H1 (cell line): ENCODE data around the gene CERCAM.

ENCODE experiments used
- BCL11A ChIP-seq, 2 experiments: IDR thresholded peaks; one replicate each; pipeline ENCODE4 v1.6.1; 2011; ENCODE audit warnings: low read depth in 2 of 2, low read length in 2 of 2, mild to moderate bottlenecking in 2 of 2
- BRCA1 ChIP-seq: IDR thresholded peaks from 2 replicates; pipeline ENCODE4 v1.6.1; 2012; ENCODE audit warnings: low read depth, low read length, improper control_type of control experiment
- CBX8 ChIP-seq: fragments of 300-800, 300-1000 bp; sonication (generic); IDR thresholded peaks from 2 replicates; pipeline ENCODE4 v1.7.1; 2016; ENCODE audit warnings: low read depth, low read length, borderline replicate concordance
- EGR1 ChIP-seq: IDR thresholded peaks from 2 replicates; pipeline ENCODE4 v1.6.1; 2011; ENCODE audit warnings: low read depth, low read length, borderline replicate concordance
- EZH2 ChIP-seq: fragments of 200-600 bp; sonication (generic); IDR thresholded peaks from 2 replicates; pipeline ENCODE4 v1.7.1; 2012; ENCODE audit warnings: low read depth, mild to moderate bottlenecking, moderate library complexity, low read length, inconsistent platforms; ENCODE audit not compliant: severe bottlenecking
- JUND ChIP-seq: IDR thresholded peaks from 2 replicates; pipeline ENCODE4 v1.6.1; 2011; ENCODE audit warnings: mild to moderate bottlenecking, improper control_type of control experiment, low read length
- POLR2A ChIP-seq, 2 experiments: IDR thresholded peaks; 1 replicate in 1 of 2; 2 replicates in 1 of 2; pipeline ENCODE4 v1.6.1; 2011; ENCODE audit warnings: low read depth in 2 of 2, low read length in 2 of 2, mild to moderate bottlenecking in 2 of 2; ENCODE audit errors: control extremely low read depth in 1 of 2
- SIN3A ChIP-seq, 2 experiments: IDR thresholded peaks in 1 of 2; conservative IDR thresholded peaks in 1 of 2; 2 replicates each; pipeline ENCODE4 v1.6.1; 2011 to 2012; ENCODE audit warnings: low read length in 2 of 2, improper control_type of control experiment in 1 of 2, low read depth in 1 of 2, mild to moderate bottlenecking in 1 of 2
- SIX5 ChIP-seq: IDR thresholded peaks from 2 replicates; pipeline ENCODE4 v1.6.1; 2011; ENCODE audit warnings: mild to moderate bottlenecking, low read depth, low read length
- TBP ChIP-seq: IDR thresholded peaks from 2 replicates; pipeline ENCODE4 v1.6.1; 2011; ENCODE audit warnings: low read depth, low read length, improper control_type of control experiment

DNA sequence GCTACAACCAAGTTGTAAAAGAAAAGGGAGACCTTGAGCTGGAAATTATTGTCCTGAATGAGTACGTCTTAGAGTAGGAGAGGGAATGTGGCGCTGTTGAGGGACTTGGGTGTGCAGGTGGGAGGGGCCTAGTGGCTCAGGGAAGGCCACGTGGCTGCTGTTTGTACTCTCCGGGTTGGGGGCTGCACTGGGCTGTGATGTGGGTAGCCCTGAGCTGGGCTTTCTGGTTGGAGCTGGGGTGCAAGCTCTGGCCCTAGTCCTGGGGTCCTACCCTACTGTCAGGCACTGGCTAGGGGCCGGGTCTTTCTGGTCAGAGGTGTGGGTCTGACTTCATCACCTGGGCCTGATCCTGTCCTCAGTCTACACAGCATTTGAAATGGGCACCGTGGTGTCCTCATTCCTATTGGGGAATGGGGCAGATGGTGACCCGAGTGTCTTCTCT, 64.8 kb downstream of the CERCAM start:
- TF ChIP-seq JUND (no peak), SIX5 (no peak), EGR1 (no peak), BRCA1 (no peak), BCL11A (IDR thresholded peaks at IDR 0.05; ENCODE audit: low read depth in 2 of 2, low read length in 2 of 2) (no peak), TBP (no peak), EZH2 (no peak), CBX8 (no peak), SIN3A (conservative IDR thresholded peaks at IDR 0.05 in 1 of 2, IDR thresholded peaks at IDR 0.05 in 1 of 2; ENCODE audit: low read depth in 1 of 2, low read length in 2 of 2) (no peak), POLR2A (IDR thresholded peaks at IDR 0.05; ENCODE audit: control extremely low read depth in 1 of 2, low read depth in 2 of 2, low read length in 2 of 2) (no peak)
